Ovary (tissue), 3 donors: Measurements from ENCODE around the gene DNASE1L3.

ENCODE experiments used
- EP300 ChIP-seq: sonication (generic); formaldehyde crosslinking; IDR thresholded peaks from one replicate; pipeline ENCODE4 v1.6.1; 2017; ENCODE audit warnings: antibody characterized with exemption
- POLR2A ChIP-seq: fragments of 450-650 bp; IDR thresholded peaks from one replicate; pipeline ENCODE4 v1.6.1; 2017; ENCODE audit warnings: antibody characterized with exemption, mild to moderate bottlenecking, moderate library complexity
- TF ChIP-seq, protein P1 (sequence below), 3 donors: fragments of 450-650 bp in 2 of 3; fragments of 200-600 bp in 1 of 3; IDR thresholded peaks; one replicate each; pipeline versions ENCODE4 v1.5.1 to v1.8.0; 2016 to 2022; ENCODE audit warnings: antibody characterized with exemption in 3 of 3, mild to moderate bottlenecking in 1 of 3
- donor health status: DM: no; HTN: no; CAD: no.

DNA sequence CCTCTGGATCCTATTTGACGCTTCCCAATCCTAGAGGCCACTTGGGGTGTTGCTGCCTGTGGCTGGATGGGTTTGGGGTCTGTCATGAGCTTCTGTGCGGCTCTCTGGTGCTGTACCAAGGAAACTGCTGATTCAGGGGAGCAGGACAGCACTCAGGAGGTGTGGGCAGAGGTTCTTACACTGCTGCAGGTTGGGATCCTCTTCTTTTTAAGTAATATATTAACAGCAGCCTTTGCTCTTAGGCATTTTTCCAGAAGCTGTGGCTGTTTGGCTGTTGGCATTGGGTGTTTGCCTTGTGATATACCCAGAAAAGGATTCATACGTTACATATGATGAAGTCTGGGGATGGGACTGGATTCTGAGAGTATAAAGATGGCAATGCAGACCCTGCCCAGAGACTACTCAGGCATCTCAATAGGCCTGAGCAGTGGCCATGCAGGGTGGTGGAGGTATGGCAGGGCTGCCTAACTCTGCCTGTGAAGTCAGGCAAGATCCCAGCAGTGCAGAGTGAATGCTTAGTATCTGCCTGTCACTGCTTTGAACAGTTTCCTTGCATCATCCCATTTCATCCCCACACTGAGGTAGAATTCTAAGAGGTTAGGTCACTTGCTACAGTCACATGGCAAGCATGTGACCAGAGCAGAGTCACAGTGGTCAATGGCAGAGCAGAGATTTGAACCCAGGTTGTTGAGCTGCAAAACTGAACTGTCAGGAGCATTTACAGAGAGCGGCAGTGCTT is 30.7 kb upstream of the DNASE1L3 start:
- TF ChIP-seq POLR2A (no peak), EP300 (no peak)
- TF ChIP-seq, protein P1, sequence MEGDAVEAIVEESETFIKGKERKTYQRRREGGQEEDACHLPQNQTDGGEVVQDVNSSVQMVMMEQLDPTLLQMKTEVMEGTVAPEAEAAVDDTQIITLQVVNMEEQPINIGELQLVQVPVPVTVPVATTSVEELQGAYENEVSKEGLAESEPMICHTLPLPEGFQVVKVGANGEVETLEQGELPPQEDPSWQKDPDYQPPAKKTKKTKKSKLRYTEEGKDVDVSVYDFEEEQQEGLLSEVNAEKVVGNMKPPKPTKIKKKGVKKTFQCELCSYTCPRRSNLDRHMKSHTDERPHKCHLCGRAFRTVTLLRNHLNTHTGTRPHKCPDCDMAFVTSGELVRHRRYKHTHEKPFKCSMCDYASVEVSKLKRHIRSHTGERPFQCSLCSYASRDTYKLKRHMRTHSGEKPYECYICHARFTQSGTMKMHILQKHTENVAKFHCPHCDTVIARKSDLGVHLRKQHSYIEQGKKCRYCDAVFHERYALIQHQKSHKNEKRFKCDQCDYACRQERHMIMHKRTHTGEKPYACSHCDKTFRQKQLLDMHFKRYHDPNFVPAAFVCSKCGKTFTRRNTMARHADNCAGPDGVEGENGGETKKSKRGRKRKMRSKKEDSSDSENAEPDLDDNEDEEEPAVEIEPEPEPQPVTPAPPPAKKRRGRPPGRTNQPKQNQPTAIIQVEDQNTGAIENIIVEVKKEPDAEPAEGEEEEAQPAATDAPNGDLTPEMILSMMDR (IDR thresholded peaks at IDR 0.05), result no peak
